ENCODE measurements around the gene NGEF. TPM values are rescaled to one million over a fixed set of nuclear protein-coding genes. Genes with fewer than 3 reads are reported as not detected.

The NGEF gene
- total RNA-seq, 1 experiment from 2014 or later: 1.9 TPM

GRCh38 chr2:232966122-232966521, 46.9 kb downstream of the NGEF start:
- Mint-ChIP-seq H3K4me1 (peaks cover 21 to 23% of the 10 kb centered on the region in 2 experiments), H3K36me3 (ENCODE audit: insufficient read depth in 1 of 3, low read depth in 3 of 3) (peaks cover 4 to 5% (median 4%) of the 10 kb centered on the region in 3 experiments; a peak in 4 of 7 replicates), H3K4me3 (peak overlapping the region in 1 of 2 experiments; percentile 49; a peak in 1 of 5 replicates), H3K9me3 (peaks cover 23% of the 10 kb centered on the region in 2 experiments; a peak in 4 of 5 replicates), H3K27ac (peak overlapping the region; percentile 52 to 96 (median 84)), H3K27me3 (ENCODE audit: low read depth) (peaks cover 1% of the 10 kb centered on the region)
- H2BK20ac ChIP-seq (ENCODE audit: low read depth, low read length, poor library complexity, severe bottlenecking): no peak overlapping the region
- no peak overlapping the region for H2BK120ac ChIP-seq (ENCODE audit: low read depth, low read length, poor library complexity, severe bottlenecking)
- no peak for DNase-seq
- no CpG with 5 or more reads among the region's 5 CpGs for WGBS (ENCODE audit: extremely low coverage, insufficient read length, low lambda C conversion rate)
- H3K79me1 ChIP-seq (ENCODE audit: insufficient read depth, low read depth, low read length, poor library complexity, severe bottlenecking): no peaks in the 10 kb centered on the region
- no peak overlapping the region for H4K91ac ChIP-seq (ENCODE audit: insufficient read length, low read depth, low read length)
- H3T11ph ChIP-seq (ENCODE audit: low read length): no peak overlapping the region
- H3K4ac ChIP-seq (ENCODE audit: low read depth, low read length): no peak overlapping the region
- no peak for TF ChIP-seq CTCF (conservative IDR thresholded peaks at IDR 0.05)
- H2AK5ac ChIP-seq (ENCODE audit: insufficient read length, low read length): no peak overlapping the region
- no peak overlapping the region for H3K56ac ChIP-seq (ENCODE audit: insufficient read length, low read depth, low read length)
- no peak overlapping the region for H3K18ac ChIP-seq (ENCODE audit: insufficient read length, low read depth, low read length)
- H2BK5ac ChIP-seq (ENCODE audit: insufficient read length, low read length): no peak overlapping the region
- H2AFZ ChIP-seq (ENCODE audit: low read length): no peak overlapping the region
- no peak overlapping the region for H3K23ac ChIP-seq (ENCODE audit: insufficient read length, low read depth, low read length)
- no peaks in the 10 kb centered on the region for H4K20me1 ChIP-seq (ENCODE audit: control insufficient read depth, insufficient read depth, insufficient read length)
- H3K27me3 ChIP-seq (ENCODE audit: insufficient read depth, low read length): no peaks in the 10 kb centered on the region
- H3K79me2 ChIP-seq (ENCODE audit: insufficient read depth, low read length): no peaks in the 10 kb centered on the region
- no peak overlapping the region for H2BK15ac ChIP-seq (ENCODE audit: low read depth, low read length)
- no peak overlapping the region for H4K5ac ChIP-seq (ENCODE audit: insufficient read length, low read depth, low read length)
- H3K9ac ChIP-seq (ENCODE audit: extremely low read depth, insufficient read length, low read length): no peak overlapping the region
- H3K14ac ChIP-seq (ENCODE audit: insufficient read depth, low read length): no peak overlapping the region; the same call in 1 of the 2 replicates
- no peak overlapping the region for H2BK12ac ChIP-seq (ENCODE audit: insufficient read length, low read depth, low read length)
- no peaks in the 10 kb centered on the region for H3K9me3 ChIP-seq (ENCODE audit: control insufficient read depth, low read depth, low read length)
- H3K4me1 ChIP-seq (ENCODE audit: insufficient read depth, low read length): no peaks in the 10 kb centered on the region
- H3K23me2 ChIP-seq (ENCODE audit: insufficient read length, low read depth, low read length, poor library complexity, severe bottlenecking): no peaks in the 10 kb centered on the region
- no peak overlapping the region for H3K27ac ChIP-seq (ENCODE audit: insufficient read length, low read depth, low read length)
- no peak overlapping the region for H4K8ac ChIP-seq (replicated peaks; ENCODE audit: insufficient read length, low read depth, low read length)
- no peak overlapping the region for H3K4me2 ChIP-seq (ENCODE audit: insufficient read depth, insufficient read length, low read length)

All from H9 (cell line).